Pancreas (tissue), 10 donors: ENCODE results near the gene PET117. TPM values are rescaled to one million over a fixed set of nuclear protein-coding genes. Genes with fewer than 3 reads are reported as not detected.

Source experiments
- ATAC-seq, 4 donors: fragments of 200-7000 bp; cut with Tn5 transposase; one replicate each; pipeline versions ENCODE4 v1.8.0 to v1.9.1; 2020; ENCODE audit warnings: mild to moderate bottlenecking in 4 of 4, moderate library complexity in 4 of 4
- DNase-seq, 6 donors: peaks; one replicate each; pipeline ENCODE4 v3.0.0-alpha.2; 2020
- FAIRE-seq: peaks from 2 replicates; lab custom pipeline; 2012; peaks lifted over from hg19 to GRCh38; lab: Jason Lieb, UNC
- H3K27ac ChIP-seq, 4 donors: fragments of 200-600 bp; sonication (generic); 1 replicate in 3 of 4; 2 replicates in 1 of 4; pipeline versions ENCODE4 v1.5.0 to v1.8.0; 2020
- H3K27me3 ChIP-seq, 4 donors: fragments of 200-600 bp; one replicate each; pipeline ENCODE4 v1.8.0; 2021
- H3K36me3 ChIP-seq, 3 donors: fragments of 200-600 bp; sonication (generic) in 1 of 3; one replicate each; pipeline versions ENCODE4 v1.5.0 to v1.8.0; 2020 to 2021
- H3K4me1 ChIP-seq, 3 donors: fragments of 200-600 bp; one replicate each; pipeline ENCODE4 v1.8.0; 2021
- H3K4me3 ChIP-seq, 4 donors: fragments of 200-600 bp; sonication (generic) in 2 of 4; one replicate each; pipeline versions ENCODE4 v1.5.0 to v1.8.0; 2020 to 2021
- H3K9me3 ChIP-seq, 4 donors: fragments of 200-600 bp; one replicate each; pipeline ENCODE4 v1.8.0; 2021
- WGBS, 2 donors: extraction: QIAGEN DNeasy Blood & Tissue Kit; methylation state at CpG; one replicate each; pipeline ENCODE4 v1.1.7; 2013; 5-methylcytosine and 5-hydroxymethylcytosine counted together
- intact Hi-C, 3 donors: fragments of 100-400 bp; cut with DNase I; formaldehyde crosslinking; loops; one replicate each; pipeline versions ENCODE4 v1.11.1 to v1.14.2; 2022
- polyA plus RNA-seq, 2 donors: library from polyadenylated mRNA; stranded (reverse); fragments of 200-250 nt; gene quantifications; one replicate each; pipeline ENCODE4 v1.2.3, GENCODE V29; 2013
- total RNA-seq, 6 donors: library from RNA; stranded (reverse); fragmentation: NEBNext Ultra II Directional in 4 of 6; extraction: Animal tissue kit (Norgen Biotek cat#: 25700) in 4 of 6; gene quantifications; one replicate each; pipeline versions ENCODE4 v1.2.1 to v1.2.4, GENCODE V29; 2021 to 2023
- TF ChIP-seq, protein P1 (sequence below), 4 donors: fragments of 200-600 bp; sonication (generic) in 3 of 4; IDR thresholded peaks; one replicate each; pipeline versions ENCODE4 v1.5.0 to v1.8.0; 2021; ENCODE audit warnings: antibody characterized with exemption in 4 of 4
- donor health status: healthy with polysubstance abuse.
- donor health status: DM: no; HTN: no; CAD: no; lungs with moderate emphysema.
- donor health status: DM: no; HTN: no; CAD: no.
- donor health status: control.
- donor health status: control.
- donor health status: Bipolar disorder and iron deficiency.
- donor health status: DM: yes; HTN: yes; CAD: no.
- donor health status: DM: no; HTN: no; CAD: no.
- donor health status: DM: no; HTN: no; CAD: no.
- donor health status: DM: yes; HTN: yes; CAD: no.

Gene PET117
- total and polyA plus RNA-seq, 8 donors, result 5.5 to 9.2 (median 6.3) TPM

GRCh38 chr20:18180815-18181214 is 43.2 kb downstream of the PET117 start:
- 61 to 100% methylated on average over 1 of the region's 1 CpG for WGBS, 2 donors

DNA sequence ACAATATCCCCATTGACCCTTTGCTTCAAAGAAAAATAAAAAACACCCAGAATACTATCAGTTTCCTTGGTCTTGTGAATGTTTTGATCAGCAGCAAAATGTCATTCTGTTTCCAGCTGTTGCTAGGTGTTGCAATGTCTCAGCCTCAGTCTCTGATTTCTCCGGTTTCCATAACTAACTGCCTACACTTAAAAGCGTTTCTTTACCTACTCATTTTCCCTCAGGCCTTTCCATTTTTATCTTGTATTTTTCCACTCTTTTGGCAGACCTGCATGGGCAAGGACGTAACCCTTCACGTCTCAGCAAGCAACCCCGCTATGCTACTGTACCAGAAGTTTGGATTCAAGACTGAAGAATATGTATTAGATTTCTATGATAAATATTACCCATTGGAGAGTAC is 49.4 kb downstream of the PET117 start:
- TF ChIP-seq, protein P1, sequence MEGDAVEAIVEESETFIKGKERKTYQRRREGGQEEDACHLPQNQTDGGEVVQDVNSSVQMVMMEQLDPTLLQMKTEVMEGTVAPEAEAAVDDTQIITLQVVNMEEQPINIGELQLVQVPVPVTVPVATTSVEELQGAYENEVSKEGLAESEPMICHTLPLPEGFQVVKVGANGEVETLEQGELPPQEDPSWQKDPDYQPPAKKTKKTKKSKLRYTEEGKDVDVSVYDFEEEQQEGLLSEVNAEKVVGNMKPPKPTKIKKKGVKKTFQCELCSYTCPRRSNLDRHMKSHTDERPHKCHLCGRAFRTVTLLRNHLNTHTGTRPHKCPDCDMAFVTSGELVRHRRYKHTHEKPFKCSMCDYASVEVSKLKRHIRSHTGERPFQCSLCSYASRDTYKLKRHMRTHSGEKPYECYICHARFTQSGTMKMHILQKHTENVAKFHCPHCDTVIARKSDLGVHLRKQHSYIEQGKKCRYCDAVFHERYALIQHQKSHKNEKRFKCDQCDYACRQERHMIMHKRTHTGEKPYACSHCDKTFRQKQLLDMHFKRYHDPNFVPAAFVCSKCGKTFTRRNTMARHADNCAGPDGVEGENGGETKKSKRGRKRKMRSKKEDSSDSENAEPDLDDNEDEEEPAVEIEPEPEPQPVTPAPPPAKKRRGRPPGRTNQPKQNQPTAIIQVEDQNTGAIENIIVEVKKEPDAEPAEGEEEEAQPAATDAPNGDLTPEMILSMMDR (IDR thresholded peaks at IDR 0.05), result no peak
- ATAC-seq, result no peak
- WGBS, 2 donors, result 88 to 94% methylated on average over 5 of the region's 5 CpGs

More at GRCh38 chr20:18180815-18181214, 43.2 kb downstream of the PET117 start:
- intact Hi-C loops, result no loop called here
- no peaks in the 10 kb centered on the region for H3K4me1 ChIP-seq
- H3K27me3 ChIP-seq, result no peaks in the 10 kb centered on the region
- H3K9me3 ChIP-seq, result no peaks in the 10 kb centered on the region
- DNase-seq (no peak), ATAC-seq (peak in 1 of 4 donors; percentile 35), FAIRE-seq (no peak)
- no peak overlapping the region for H3K4me3 ChIP-seq
- no peak overlapping the region for H3K27ac ChIP-seq
- H3K36me3 ChIP-seq, result peaks cover 0 to 34% (median 8%) of the 10 kb centered on the region in 3 donors
- TF ChIP-seq, protein P1 (IDR thresholded peaks at IDR 0.05), result no peak

DNA sequence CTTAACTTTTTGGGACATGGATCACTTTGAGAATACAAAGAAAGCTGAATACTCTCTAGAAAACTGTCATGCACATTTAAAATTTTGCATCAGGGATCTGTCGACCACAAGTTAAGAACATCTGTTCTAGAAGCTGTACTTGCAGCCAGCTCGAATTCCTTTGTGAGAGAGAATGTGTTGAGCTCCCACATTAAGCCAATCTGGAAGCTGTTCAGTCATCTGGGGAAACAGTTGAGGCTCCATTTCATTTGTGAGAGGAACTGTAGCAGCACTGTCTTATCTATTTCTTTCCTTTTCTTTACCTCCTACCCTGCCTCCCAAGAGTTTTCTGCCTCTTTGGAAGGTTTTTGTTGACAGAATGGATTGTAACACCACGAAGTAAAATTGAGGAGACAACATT is 50.8 kb downstream of the PET117 start:
- 46 to 62% methylated on average over 3 of the region's 3 CpGs for WGBS, 2 donors
- no peak overlapping the region for H3K27ac ChIP-seq
- FAIRE-seq (no peak), ATAC-seq (no peak), DNase-seq (no peak)
- H3K4me3 ChIP-seq, result no peak overlapping the region
- no peaks in the 10 kb centered on the region for H3K27me3 ChIP-seq
- peaks cover 0 to 33% (median 10%) of the 10 kb centered on the region in 3 donors for H3K36me3 ChIP-seq
- no peaks in the 10 kb centered on the region for H3K4me1 ChIP-seq
- intact Hi-C loops, result no loop called here
- no peaks in the 10 kb centered on the region for H3K9me3 ChIP-seq
- TF ChIP-seq, protein P1 (IDR thresholded peaks at IDR 0.05), result no peak

More for the DNA sequence above, 49.4 kb downstream of the PET117 start:
- H3K36me3 ChIP-seq, result peaks cover 0 to 45% (median 11%) of the 10 kb centered on the region in 3 donors
- H3K4me1 ChIP-seq, result no peaks in the 10 kb centered on the region
- FAIRE-seq, result no peak
- no peaks in the 10 kb centered on the region for H3K9me3 ChIP-seq
- DNase-seq, result no peak
- intact Hi-C loops, result no loop called here
- no peak overlapping the region for H3K27ac ChIP-seq
- H3K27me3 ChIP-seq, result no peaks in the 10 kb centered on the region
- no peak overlapping the region for H3K4me3 ChIP-seq

- ATAC-seq (no peak), FAIRE-seq (no peak), DNase-seq (no peak)
- H3K27me3 ChIP-seq, result no peaks in the 10 kb centered on the region
- peaks cover 0 to 13% (median 3%) of the 10 kb centered on the region in 3 donors for H3K36me3 ChIP-seq
- no peaks in the 10 kb centered on the region for H3K9me3 ChIP-seq
- H3K4me1 ChIP-seq, result no peaks in the 10 kb centered on the region
- 88 to 93% methylated on average over 3 of the region's 3 CpGs for WGBS, 2 donors
- intact Hi-C loops, result no loop called here
- H3K4me3 ChIP-seq, result no peak overlapping the region
- TF ChIP-seq, protein P1 (IDR thresholded peaks at IDR 0.05), result no peak
- H3K27ac ChIP-seq, result no peak overlapping the region
Measured at GRCh38 chr20:18190338-18191233, 52.9 kb downstream of the PET117 start.

DNA sequence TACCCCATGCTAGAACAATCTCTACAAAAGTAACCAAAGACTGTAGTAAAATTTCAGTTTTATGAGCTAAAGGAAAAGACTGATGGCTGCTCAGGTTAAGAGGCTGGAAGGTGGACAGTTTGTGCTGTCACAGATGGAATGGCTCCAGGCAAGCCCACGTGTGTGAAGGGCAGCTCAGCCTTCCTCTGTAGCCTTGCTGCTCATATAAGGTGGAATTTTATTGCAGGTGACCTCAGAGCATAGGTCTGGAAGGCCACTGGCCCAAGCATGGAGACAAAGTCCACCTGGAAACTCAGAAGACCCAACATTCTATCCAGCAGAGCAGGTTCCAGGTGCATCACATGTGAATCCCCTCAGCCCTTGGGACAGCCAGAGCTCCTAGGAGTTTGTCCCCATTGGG is 53.6 kb downstream of the PET117 start:
- H3K9me3 ChIP-seq, result no peaks in the 10 kb centered on the region
- intact Hi-C loops, result no loop called here
- ATAC-seq, result no peak
- WGBS, 2 donors, result 68 to 75% methylated on average over 1 of the region's 1 CpG
- H3K4me3 ChIP-seq, result no peak overlapping the region
- DNase-seq, result no peak
- H3K27me3 ChIP-seq, result no peaks in the 10 kb centered on the region
- no peaks in the 10 kb centered on the region for H3K4me1 ChIP-seq
- H3K27ac ChIP-seq, result no peak overlapping the region
- peaks cover 0 to 12% (median 0%) of the 10 kb centered on the region in 3 donors for H3K36me3 ChIP-seq
- no peak for FAIRE-seq
- TF ChIP-seq, protein P1 (IDR thresholded peaks at IDR 0.05), result no peak
